Measurements from ENCODE around the gene CHCHD1.
"Not testable (repeated sequence)": the region's sequence is repeated elsewhere in the genome, so short reads cannot be mapped to it uniquely, and the experiment has no call there.

Gene CHCHD1

GRCh38 chr10:73827346-73828089 lies 45.7 kb downstream of the CHCHD1 start:
- no peak for DNase-seq
- H3K79me2 ChIP-seq (ENCODE audit: insufficient read depth, low read length): no peaks in the 10 kb centered on the region

GRCh38 chr10:73828161-73828560 lies 46.3 kb downstream of the CHCHD1 start:
- H3K4me2 ChIP-seq (ENCODE audit: insufficient read depth, low read length): no peak overlapping the region
- DNase-seq (no peak), ATAC-seq (ENCODE audit: insufficient read depth, low read depth) (no peak)
- no peak overlapping the region for H2AFZ ChIP-seq (ENCODE audit: low read depth, low read length)
- no peak overlapping the region for H3K27ac ChIP-seq (ENCODE audit: low read length)
- no peaks in the 10 kb centered on the region for H3K9me3 ChIP-seq (ENCODE audit: insufficient read depth, low read length, severe bottlenecking)
- no peaks in the 10 kb centered on the region for H4K20me1 ChIP-seq (ENCODE audit: insufficient read depth, low read length)
- H3K4me1 ChIP-seq (ENCODE audit: insufficient read depth, low read length): no peaks in the 10 kb centered on the region
- no peaks in the 10 kb centered on the region for H3K27me3 ChIP-seq (ENCODE audit: insufficient read depth, low read length, poor library complexity)
- no peak for TF ChIP-seq CTCF (IDR thresholded peaks at IDR 0.05; ENCODE audit: borderline replicate concordance, extremely low read depth, low read length, poor library complexity, severe bottlenecking)
- no peak for TF ChIP-seq EZH2 (IDR thresholded peaks at IDR 0.05; ENCODE audit: borderline replicate concordance, low read depth, low read length, severe bottlenecking)
- no peak overlapping the region for H3K4me3 ChIP-seq (ENCODE audit: low read depth in 1 of 2, low read length in 2 of 2)
- H3K79me2 ChIP-seq (ENCODE audit: insufficient read depth, low read length): no peaks in the 10 kb centered on the region
- H3K9ac ChIP-seq (ENCODE audit: low read depth, low read length): no peak overlapping the region
- H3K36me3 ChIP-seq (ENCODE audit: insufficient read depth, low read length): peaks cover 39% of the 10 kb centered on the region

More at GRCh38 chr10:73827346-73828089, 45.7 kb downstream of the CHCHD1 start:
- no peak overlapping the region for H3K9ac ChIP-seq (ENCODE audit: low read depth, low read length)
- ATAC-seq (ENCODE audit: insufficient read depth, low read depth): no peak
- no peaks in the 10 kb centered on the region for H3K4me1 ChIP-seq (ENCODE audit: insufficient read depth, low read length)
- no peak overlapping the region for H3K4me2 ChIP-seq (ENCODE audit: insufficient read depth, low read length)
- no peak overlapping the region for H3K4me3 ChIP-seq (ENCODE audit: low read depth in 1 of 2, low read length in 2 of 2)
- no peak for TF ChIP-seq EZH2 (IDR thresholded peaks at IDR 0.05; ENCODE audit: borderline replicate concordance, low read depth, low read length, severe bottlenecking)
- TF ChIP-seq CTCF (IDR thresholded peaks at IDR 0.05; ENCODE audit: borderline replicate concordance, extremely low read depth, low read length, poor library complexity, severe bottlenecking): no peak
- no peak overlapping the region for H3K27ac ChIP-seq (ENCODE audit: low read length)
- peaks cover 39% of the 10 kb centered on the region for H3K36me3 ChIP-seq (ENCODE audit: insufficient read depth, low read length)
- H3K9me3 ChIP-seq (ENCODE audit: insufficient read depth, low read length, severe bottlenecking): no peaks in the 10 kb centered on the region
- H2AFZ ChIP-seq (ENCODE audit: low read depth, low read length): no peak overlapping the region
- no peaks in the 10 kb centered on the region for H4K20me1 ChIP-seq (ENCODE audit: insufficient read depth, low read length)
- H3K27me3 ChIP-seq (ENCODE audit: insufficient read depth, low read length, poor library complexity): no peaks in the 10 kb centered on the region

GRCh38 chr10:73829090-73829489 lies 47.2 kb downstream of the CHCHD1 start:
- not testable (repeated sequence) for H2AFZ ChIP-seq (ENCODE audit: low read depth, low read length); H3K4me3 ChIP-seq (ENCODE audit: low read depth in 1 of 2, low read length in 2 of 2); ATAC-seq (ENCODE audit: insufficient read depth, low read depth); H3K9ac ChIP-seq (ENCODE audit: low read depth, low read length); H3K79me2 ChIP-seq (ENCODE audit: insufficient read depth, low read length); H3K4me1 ChIP-seq (ENCODE audit: insufficient read depth, low read length); H3K9me3 ChIP-seq (ENCODE audit: insufficient read depth, low read length, severe bottlenecking); H4K20me1 ChIP-seq (ENCODE audit: insufficient read depth, low read length); H3K4me2 ChIP-seq (ENCODE audit: insufficient read depth, low read length); H3K27me3 ChIP-seq (ENCODE audit: insufficient read depth, low read length, poor library complexity); H3K27ac ChIP-seq (ENCODE audit: low read length); DNase-seq
- H3K36me3 ChIP-seq (ENCODE audit: insufficient read depth, low read length): peaks cover 34% of the 10 kb centered on the region
